ENCODE measurements around the gene ADI1. TPM values are rescaled to one million over a fixed set of nuclear protein-coding genes. Genes with fewer than 3 reads are reported as not detected.
"Not testable (repeated sequence)": the region's sequence is repeated elsewhere in the genome, so short reads cannot be mapped to it uniquely, and the experiment has no call there.

Gene ADI1
- total RNA-seq, 8 experiments from 2014 or later: 7.4 to 170 (median 17.1) TPM

DNA sequence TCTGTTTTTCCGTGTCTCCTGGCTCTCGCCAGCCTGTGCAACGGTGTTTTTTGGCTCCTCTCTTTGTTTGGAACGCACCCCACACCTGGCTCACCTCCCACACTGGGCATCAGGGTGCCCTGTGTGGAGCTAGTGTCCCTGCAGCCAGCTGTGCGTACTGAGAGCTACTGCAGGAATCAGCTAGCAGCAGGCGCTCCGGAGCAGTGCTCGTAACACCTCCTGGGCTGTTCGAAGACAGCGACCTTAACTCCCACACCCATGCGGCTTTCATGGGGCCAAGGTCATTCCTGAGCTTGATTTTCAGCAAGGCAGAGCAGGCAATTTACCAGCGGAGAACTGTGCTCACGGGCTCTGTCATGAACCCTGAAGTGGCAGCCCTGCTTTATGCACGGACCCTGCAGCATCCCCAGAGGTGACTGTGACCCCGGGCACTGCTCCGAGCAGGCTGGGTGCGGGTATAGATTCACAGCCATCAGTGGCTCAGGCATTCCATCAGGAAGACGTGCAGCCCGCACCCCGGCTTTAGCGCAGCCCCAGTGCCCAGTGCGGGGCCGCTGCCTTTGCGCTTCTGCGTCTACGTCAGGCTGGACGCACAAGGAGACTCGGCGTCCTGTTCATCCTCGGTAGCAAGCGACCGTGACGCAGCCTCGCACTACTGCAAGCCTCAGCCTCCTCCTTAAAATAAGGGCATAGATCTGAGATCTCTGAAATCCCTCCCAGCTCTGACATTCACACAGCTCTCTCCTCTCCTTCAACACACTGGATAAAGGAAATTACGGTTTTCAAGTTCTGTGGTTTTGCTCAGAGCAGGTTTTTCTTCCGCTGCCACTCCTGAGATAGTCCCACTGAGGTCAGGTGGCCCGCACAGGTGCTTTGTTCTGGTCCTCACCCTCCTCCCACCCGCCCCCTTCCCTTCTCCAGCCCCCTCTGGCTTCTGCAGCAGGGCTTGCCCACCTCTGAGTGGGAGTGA lies 58.2 kb downstream of the ADI1 start:
- Histone ChIP-seq H3K4me3 (no peak overlapping the region), H3K27ac (peak overlapping the region; percentile 64 to 68), H3K4me1 (replicated peaks in 1 of 2) (peaks cover 28 to 42% of the 10 kb centered on the region in 2 donors)
- WGBS, 10 experiments: 76 to 100% (median 82%) methylated on average over 2 to 7 of the region's 38 CpGs; no CpG with 5 or more reads in 4 of the 10 experiments
- in situ Hi-C loops (cut with MboI; ENCODE audit: low pct_unique_long_range_greater_than_20kb in 2 of 9, low sequenced_read_pairs in 9 of 9, unreplicated experiment in 9 of 9): no loop called here
- peak in 5 of 8 experiments; percentile 36 to 66 (median 50) for ATAC-seq (replicated peaks in 6 of 8)

- Histone ChIP-seq H3K4me3 (no peak overlapping the region), H3K27ac (peak overlapping the region; percentile 25 to 58), H3K4me1 (replicated peaks in 1 of 2) (peaks cover 28 to 42% of the 10 kb centered on the region in 2 donors)
- 0 to 97% (median 69%) methylated on average over 1 to 7 of the region's 11 CpGs; no CpG with 5 or more reads in 5 of the 10 experiments for WGBS, 10 experiments
- ATAC-seq (replicated peaks in 6 of 8): peak in 5 of 8 experiments; percentile 52 to 65 (median 59)
- in situ Hi-C loops (cut with MboI; ENCODE audit: low pct_unique_long_range_greater_than_20kb in 2 of 9, low sequenced_read_pairs in 9 of 9, unreplicated experiment in 9 of 9): no loop called here
These were observed 59.2 kb downstream of the ADI1 start for GRCh38 chr2:3460156-3460555.

GRCh38 chr2:3459185-3460015 lies 59.9 kb downstream of the ADI1 start:
- peak in 6 of 8 experiments; percentile 1 to 44 (median 32) for ATAC-seq (replicated peaks in 6 of 8)
- in situ Hi-C loops (cut with MboI; ENCODE audit: low pct_unique_long_range_greater_than_20kb in 2 of 9, low sequenced_read_pairs in 9 of 9, unreplicated experiment in 9 of 9): no loop called here
- Histone ChIP-seq H3K4me3 (no peak overlapping the region), H3K4me1 (replicated peaks in 1 of 2) (peaks cover 28 to 42% of the 10 kb centered on the region in 2 donors), H3K27ac (peak overlapping the region; percentile 25 to 58)
- 76 to 90% (median 78%) methylated on average over 2 to 9 of the region's 25 CpGs; no CpG with 5 or more reads in 6 of the 10 experiments for WGBS, 10 experiments

DNA sequence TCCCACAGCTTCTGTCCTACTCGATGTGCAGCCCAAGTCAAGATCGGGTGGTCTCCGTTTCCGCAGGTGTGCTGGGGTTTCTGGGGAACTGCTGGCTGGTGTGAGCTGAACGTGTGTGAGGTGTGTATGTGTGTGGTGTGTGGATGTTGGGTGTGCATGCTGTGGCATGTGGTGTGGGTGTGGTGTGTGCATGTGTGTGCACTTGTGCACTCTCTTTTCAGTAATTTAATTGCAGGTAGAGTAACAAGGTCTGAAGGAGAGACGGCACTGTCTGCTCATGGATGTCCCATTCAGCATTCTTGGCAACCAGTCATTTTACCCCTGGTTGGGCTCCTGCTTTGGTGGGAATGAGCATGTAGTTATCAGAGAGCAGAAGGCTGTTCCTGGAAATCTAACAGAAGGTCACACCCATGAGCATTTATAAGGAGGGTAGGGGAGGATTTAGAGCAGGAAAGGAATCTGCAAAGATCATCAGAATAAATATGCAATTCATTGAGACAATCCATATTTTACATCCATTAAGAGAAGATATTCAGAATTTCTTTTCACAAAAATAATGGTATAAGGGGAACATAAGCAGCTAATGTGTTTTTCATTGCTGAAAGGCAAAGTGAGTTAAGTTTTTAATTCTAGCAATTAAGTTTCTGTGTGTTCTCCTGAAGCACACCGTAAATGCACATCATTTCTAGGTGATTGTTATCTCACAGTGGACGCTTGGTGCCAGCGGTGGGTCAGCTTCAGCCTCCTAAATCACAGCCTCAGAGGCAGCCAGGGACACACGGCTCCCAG lies 60.7 kb downstream of the ADI1 start:
- Histone ChIP-seq H3K4me3 (no peak overlapping the region), H3K4me1 (replicated peaks in 1 of 2) (peaks cover 28 to 45% of the 10 kb centered on the region in 2 donors), H3K27ac (peak overlapping the region in 1 of 2 donors; percentile 58)
- peak in 4 of 8 experiments; percentile 20 to 90 (median 84) for ATAC-seq (replicated peaks in 6 of 8)
- in situ Hi-C loops (cut with MboI; ENCODE audit: low pct_unique_long_range_greater_than_20kb in 2 of 9, low sequenced_read_pairs in 9 of 9, unreplicated experiment in 9 of 9): no loop called here
- WGBS, 10 experiments: 7 to 100% (median 93%) methylated on average over 1 to 7 of the region's 10 CpGs; no CpG with 5 or more reads in 3 of the 10 experiments

GRCh38 chr2:3457524-3458395 lies 61.6 kb downstream of the ADI1 start:
- Histone ChIP-seq H3K4me3 (no peak overlapping the region), H3K4me1 (replicated peaks in 1 of 2) (peaks cover 28 to 47% of the 10 kb centered on the region in 2 donors), H3K27ac (no peak overlapping the region)
- in situ Hi-C loops (cut with MboI; ENCODE audit: low pct_unique_long_range_greater_than_20kb in 2 of 9, low sequenced_read_pairs in 9 of 9, unreplicated experiment in 9 of 9): no loop called here
- ATAC-seq (replicated peaks in 6 of 8): peak in 3 of 8 experiments; percentile 11 to 32 (median 28)
- WGBS, 10 experiments: 76 to 100% (median 96%) methylated on average over 2 to 14 of the region's 30 CpGs

DNA sequence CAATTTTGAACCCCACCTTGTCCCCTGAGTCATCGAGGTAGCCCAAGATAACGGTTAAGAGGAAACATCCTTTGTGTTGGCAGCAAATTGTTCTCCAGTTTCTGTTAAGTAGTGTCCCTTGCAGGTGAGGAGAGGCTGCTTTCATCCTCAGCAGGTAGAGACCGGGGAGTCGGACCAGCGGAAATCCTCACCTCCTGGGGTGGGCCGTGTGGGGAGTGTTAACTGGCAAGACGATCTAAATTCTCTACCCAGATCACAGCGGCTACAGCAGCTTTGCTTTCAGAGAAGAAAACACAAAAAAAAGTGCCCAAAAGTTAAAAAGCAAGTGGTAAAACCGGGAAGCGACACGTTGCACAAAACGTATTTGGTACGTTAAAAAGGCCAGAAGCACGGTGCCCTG lies 63.2 kb downstream of the ADI1 start:
- H3K4me1 ChIP-seq (replicated peaks in 1 of 2): peaks cover 16 to 30% of the 10 kb centered on the region in 2 donors
- no peak overlapping the region for H3K27ac ChIP-seq
- 80 to 100% (median 95%) methylated on average over 1 to 12 of the region's 14 CpGs for WGBS, 10 experiments
- H3K4me3 ChIP-seq: no peak overlapping the region
- no peak for ATAC-seq (replicated peaks in 6 of 8)
- in situ Hi-C loops (cut with MboI; ENCODE audit: low pct_unique_long_range_greater_than_20kb in 2 of 9, low sequenced_read_pairs in 9 of 9, unreplicated experiment in 9 of 9): no loop called here

DNA sequence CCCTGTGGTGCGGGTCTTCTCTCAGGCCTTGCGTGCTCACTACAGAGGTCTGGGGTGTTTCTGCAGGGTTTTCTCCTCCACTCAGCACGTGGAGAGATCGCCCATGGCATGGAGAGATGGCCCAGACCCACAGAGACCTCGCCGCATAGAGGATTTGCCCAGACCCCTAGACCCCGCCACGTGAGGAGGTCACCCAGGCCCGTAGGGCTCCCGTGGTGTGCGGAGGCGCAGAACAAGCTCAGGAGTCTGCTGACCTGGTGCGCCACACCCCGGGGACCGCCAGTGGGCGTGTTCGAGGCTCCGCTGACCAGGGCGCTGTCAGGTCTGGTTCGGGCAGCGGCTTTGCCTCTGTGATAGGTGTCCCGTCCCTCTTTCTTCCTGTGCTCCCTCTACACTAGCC lies 64.5 kb downstream of the ADI1 start:
- ATAC-seq (replicated peaks in 6 of 8): no peak

DNA sequence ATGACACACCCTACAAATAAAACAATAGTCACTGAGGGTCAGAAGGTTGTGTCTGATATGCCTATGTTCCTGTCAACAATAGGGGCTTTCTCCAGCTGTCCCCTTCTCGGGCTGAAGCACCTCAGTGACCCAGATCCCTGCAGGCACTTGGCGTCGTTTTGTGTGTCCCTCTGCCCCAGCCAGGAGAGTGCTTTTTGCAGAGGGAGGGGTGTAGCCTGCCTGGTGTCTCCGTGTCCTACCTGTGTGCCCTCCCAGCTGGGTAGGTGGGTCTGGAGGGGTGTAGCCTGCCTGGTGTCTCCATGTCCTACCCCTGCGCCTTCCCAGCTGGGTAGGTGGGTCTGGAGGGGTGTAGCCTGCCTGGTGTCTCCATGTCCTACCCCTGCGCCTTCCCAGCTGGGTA lies 65.3 kb downstream of the ADI1 start:
- H3K4me1 ChIP-seq (replicated peaks in 1 of 2): peaks cover 9 to 23% of the 10 kb centered on the region in 2 donors
- in situ Hi-C loops (cut with MboI; ENCODE audit: low pct_unique_long_range_greater_than_20kb in 2 of 9, low sequenced_read_pairs in 9 of 9, unreplicated experiment in 9 of 9); H3K27ac ChIP-seq; H3K4me3 ChIP-seq; ATAC-seq (replicated peaks in 6 of 8): not testable (repeated sequence)
- WGBS, 10 experiments: 48 to 100% (median 64%) methylated on average over 1 to 4 of the region's 6 CpGs; no CpG with 5 or more reads in 6 of the 10 experiments

More for the DNA sequence above, 64.5 kb downstream of the ADI1 start:
- in situ Hi-C loops (cut with MboI; ENCODE audit: low pct_unique_long_range_greater_than_20kb in 2 of 9, low sequenced_read_pairs in 9 of 9, unreplicated experiment in 9 of 9): no loop called here
- peaks cover 7 to 23% of the 10 kb centered on the region in 2 donors for H3K4me1 ChIP-seq (replicated peaks in 1 of 2)
- H3K27ac ChIP-seq: no peak overlapping the region
- H3K4me3 ChIP-seq: no peak overlapping the region
- WGBS, 10 experiments: 97 to 100% (median 100%) methylated on average over 1 to 15 of the region's 22 CpGs; no CpG with 5 or more reads in 6 of the 10 experiments

- in situ Hi-C loops (cut with MboI; ENCODE audit: low pct_unique_long_range_greater_than_20kb in 2 of 9, low sequenced_read_pairs in 9 of 9, unreplicated experiment in 9 of 9): no loop called here
- H3K4me1 ChIP-seq (replicated peaks in 1 of 2): peaks cover 10 to 26% of the 10 kb centered on the region in 2 donors
- no peak overlapping the region for H3K27ac ChIP-seq
- peak in 1 of 8 experiments; percentile 9 for ATAC-seq (replicated peaks in 6 of 8)
- no peak overlapping the region for H3K4me3 ChIP-seq
- WGBS, 10 experiments: 14 to 80% (median 47%) methylated on average over 1 to 15 of the region's 20 CpGs
These were observed 65.9 kb downstream of the ADI1 start for GRCh38 chr2:3453190-3453999.

DNA sequence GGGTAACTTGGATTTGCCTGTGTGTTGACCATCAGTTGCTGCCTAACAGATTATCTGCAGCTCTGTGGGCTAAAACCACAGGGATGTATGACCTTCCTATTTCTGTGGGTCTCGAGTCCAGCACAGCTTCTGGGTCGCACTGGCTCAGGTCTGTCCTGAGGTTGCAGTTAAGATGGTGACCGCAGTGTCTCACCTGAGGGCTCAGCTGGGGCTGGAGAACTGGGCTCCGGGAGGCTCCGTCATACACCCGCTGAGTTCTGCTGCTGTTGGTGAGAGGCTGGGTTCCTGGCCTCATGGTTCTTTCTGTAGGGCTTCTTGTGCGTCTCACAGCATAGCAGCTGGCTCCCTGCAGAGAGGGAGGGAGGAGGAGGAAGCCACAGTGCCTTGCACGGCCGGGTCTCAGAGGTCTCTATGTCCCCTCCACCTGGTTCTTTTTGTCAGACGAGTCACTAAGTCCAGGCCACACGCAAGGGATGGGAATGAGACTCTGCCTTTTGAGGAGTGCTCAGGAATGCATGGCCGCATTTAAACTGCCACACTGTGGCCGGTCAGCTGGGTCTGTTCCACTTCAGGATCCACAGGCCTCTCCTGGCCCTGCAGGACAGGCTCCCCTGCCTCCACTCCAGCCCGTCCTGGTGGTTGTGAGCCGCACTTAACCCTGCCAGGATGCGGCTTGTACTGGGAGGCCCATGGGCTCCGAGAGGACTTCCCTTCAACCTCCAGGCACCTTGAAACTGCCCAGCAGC lies 67.2 kb downstream of the ADI1 start:
- no peak overlapping the region for H3K4me3 ChIP-seq
- no peak overlapping the region for H3K27ac ChIP-seq
- ATAC-seq (replicated peaks in 6 of 8): no peak
- peaks cover 10 to 38% of the 10 kb centered on the region in 2 donors for H3K4me1 ChIP-seq (replicated peaks in 1 of 2)
- in situ Hi-C loops (cut with MboI; ENCODE audit: low pct_unique_long_range_greater_than_20kb in 2 of 9, low sequenced_read_pairs in 9 of 9, unreplicated experiment in 9 of 9): no loop called here
- WGBS, 10 experiments: 67 to 100% (median 86%) methylated on average over 1 to 12 of the region's 17 CpGs; no CpG with 5 or more reads in 2 of the 10 experiments

All from motor neuron (in vitro differentiated cells).